Activated CD4-positive, alpha-beta T cell treated with anti-CD3 and anti-CD28 coated beads, Interleukin-2, amount 50 U/mL, for 24 hours (primary cell): ENCODE results near the gene MVP.
A peak's percentile ranks its signal among the peaks of the same experiment; 100 is the strongest.
"Not testable (repeated sequence)": the region's sequence is repeated elsewhere in the genome, so short reads cannot be mapped to it uniquely, and the experiment has no call there.

Experiments used
- DNase-seq, 2 donors: peaks; one replicate each; pipeline ENCODE4 v3.0.0-alpha.2; 2020; ENCODE audit warnings: low read depth in 1 of 2, low spot score in 1 of 2

The MVP gene

DNA sequence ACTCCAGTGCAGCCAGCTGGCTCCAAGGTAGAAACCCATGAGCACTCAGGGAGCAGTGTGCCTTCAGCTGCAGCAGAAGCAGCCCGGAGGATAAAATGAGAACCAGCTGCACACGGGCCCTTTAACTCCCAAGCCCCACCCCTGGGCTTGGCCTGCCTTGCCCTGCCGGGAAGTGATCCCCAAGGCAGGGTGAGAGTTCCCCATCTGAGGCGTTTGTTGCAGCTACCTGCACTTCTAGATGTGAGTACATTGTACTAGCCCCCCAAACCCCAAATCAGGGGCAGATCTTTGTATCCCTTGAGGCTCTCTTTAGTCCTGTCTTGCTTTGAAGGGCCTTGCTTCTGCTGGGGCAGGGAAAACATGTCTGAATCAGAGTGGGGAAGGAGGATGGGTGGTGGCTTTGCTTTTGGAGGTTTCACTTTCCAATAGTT, at the start of gene MVP:
Gene MVP, plus strand, starts transcription at position 192 of the 431 bp plus-strand sequence. CDS start 10,088 bp downstream, outside the sequence.
- no peak for DNase-seq

DNA sequence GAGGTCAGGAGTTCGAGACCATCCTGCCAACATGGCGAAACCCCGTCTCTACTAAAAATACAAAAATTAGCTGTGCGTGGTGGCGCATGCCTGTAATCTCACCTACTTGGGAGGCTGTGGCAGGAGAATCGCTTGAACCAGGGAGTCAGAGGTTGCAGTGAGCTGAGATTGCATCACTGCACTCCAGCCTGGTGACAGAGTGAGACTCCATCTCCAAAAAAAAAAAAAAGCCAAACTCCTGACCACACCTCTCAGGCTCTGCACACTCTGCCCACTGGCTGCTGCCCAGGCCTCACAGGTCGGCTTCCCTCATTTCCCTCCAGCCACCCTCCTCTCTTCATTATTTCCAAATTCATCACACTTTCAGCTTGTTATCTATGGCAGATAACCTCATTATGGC, 47.9 kb upstream of the MVP start:
- DNase-seq: not testable (repeated sequence)

DNA sequence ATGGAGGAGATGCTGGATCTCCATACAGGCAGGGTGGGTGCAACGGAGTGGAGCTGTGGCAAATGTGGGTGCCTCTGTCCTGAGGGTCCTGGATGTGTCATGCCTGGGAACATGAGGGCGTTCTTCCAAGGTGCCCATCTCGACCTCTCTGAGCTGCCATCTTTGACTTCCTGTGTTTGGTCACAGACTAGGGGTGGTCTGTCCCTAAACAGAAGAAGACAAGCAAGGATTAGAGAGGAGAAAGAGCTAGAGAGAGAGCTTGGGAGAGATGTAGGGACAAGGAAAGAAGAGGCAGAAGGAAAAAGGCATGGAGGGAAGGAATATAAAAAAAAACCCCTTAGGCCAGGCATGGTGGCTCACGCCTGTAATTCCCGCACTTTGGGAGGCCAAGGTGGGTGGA, 45.5 kb upstream of the MVP start:
- no peak for DNase-seq

DNA sequence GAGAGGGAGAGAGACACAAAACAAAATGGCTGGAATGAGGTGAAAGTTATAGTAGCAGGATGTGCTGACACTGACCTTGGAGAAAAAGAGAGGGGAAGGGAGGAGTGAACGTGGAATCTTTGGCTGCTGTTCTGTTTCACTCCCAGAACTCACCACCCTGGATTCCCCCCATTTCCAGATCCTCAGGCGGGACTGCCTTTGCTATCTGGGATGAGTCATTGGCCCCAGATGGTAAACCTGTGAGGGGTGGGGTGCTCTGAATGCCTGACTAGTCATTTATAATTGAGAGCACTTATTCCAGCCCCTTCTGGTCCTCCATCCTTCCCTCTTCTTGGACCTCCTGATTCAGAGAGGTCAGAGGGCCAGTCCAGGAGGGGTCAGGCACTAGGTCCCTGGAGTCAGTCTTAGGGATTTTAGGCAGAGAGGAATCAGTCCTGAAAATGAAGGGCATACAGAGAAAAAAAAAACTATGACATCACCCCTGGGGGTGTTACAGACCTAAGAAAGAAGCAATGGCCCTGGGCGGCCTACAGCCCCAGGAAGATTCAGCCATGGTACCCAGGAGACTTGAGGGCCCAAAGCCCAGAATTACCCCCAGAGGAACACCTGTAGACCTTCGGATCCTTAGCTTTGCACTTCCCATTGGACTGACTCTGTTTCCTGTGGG, 44.4 kb upstream of the MVP start:
- no peak for DNase-seq

DNA sequence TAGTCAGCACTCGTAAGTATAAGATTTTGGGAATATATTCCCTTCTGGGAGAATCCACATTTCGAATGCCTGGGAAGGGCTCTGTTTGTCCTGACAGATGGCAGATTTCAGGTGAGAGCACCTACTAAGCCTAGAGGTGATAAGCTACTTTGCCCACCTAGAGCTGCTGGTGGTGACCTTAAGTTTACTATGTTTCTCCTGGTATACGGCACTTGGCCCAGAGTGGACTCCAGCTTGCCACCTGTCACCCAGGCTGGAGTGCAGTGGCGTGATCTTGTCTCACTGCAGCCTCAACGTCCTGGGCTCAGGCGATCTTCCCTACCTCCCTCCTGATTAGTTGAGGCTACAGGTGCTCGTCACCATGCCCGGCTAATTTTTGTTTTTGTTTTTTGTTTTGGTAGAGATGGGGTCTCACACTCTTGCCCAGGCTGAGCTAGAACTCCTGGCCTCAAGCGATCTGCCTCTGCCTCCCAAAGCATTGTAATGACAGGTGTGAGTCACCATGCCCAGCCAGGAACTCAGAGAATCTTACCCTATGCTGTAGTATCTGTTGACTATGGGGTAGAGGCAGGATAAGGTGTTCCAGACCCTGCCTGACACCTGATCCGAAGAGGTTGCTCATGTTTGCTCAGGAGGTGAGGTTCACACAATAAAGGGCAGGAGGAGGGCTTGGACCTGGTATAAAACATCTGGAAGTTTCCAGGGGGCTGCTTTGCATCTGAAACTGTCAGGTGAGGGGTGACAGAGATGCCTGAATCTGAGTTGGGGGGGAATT, 42.5 kb upstream of the MVP start, which contains the start of gene ZG16:
Gene ZG16, plus strand, starts transcription at position 681 of the 775 bp plus-strand sequence. CDS start 1,011 bp downstream, outside the sequence.
- DNase-seq: no peak

DNA sequence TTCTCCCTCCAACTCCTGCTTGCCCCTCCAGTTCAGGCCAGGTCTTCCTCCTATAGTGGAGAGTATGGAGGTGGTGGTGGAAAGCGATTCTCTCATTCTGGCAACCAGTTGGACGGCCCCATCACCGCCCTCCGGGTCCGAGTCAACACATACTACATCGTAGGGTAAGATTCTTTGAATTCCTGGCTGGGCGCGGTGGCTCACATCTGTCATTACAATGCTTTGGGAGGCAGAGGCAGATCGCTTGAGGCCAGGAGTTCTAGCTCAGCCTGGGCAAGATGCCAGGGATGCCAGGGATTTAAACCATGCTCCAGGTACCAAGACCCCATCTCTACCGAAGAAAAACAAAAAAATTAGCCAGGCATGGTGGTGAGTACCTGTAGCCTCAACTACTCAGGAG, 40.8 kb upstream of the MVP start:
- no peak for DNase-seq

DNA sequence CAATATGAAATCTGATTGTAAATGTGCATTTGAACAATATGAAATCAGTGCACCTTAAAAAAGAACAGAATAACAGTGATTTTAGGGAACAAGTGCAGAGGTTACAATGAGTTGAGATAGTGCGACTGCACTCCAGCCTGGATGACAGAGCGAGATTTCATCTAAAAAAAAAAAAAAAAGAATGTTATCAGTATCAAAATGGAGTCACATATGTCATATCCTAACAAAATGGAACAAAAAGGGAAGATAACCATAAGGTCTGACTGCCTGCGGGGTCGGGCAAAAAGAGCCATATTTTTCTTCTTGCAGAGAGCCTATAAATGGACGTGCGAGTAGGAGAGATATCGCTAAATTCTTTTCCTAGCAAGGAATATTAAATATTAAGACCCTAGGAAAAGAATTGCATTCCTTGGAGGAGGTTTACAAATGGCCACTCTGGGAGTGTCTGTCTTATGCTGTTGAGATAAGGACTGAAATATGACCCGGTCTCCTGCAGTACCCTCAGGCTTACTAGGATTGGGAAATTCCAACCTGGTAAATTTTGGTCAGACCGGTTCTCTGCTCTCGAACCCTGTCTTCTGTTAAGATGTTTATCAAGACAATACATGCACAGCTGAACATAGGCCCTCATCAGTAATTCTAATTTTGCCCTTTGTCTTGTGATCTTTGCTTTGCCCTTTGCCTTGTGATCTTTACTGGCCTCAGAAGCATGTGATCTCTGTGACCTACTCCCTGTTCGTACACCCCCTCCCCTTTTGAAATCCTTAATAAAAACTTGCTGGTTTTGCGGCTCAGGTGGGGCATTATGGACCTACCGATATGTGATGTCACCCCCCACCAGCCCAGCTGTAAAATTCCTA, 36.9 kb upstream of the MVP start:
- not testable (repeated sequence) for DNase-seq

DNA sequence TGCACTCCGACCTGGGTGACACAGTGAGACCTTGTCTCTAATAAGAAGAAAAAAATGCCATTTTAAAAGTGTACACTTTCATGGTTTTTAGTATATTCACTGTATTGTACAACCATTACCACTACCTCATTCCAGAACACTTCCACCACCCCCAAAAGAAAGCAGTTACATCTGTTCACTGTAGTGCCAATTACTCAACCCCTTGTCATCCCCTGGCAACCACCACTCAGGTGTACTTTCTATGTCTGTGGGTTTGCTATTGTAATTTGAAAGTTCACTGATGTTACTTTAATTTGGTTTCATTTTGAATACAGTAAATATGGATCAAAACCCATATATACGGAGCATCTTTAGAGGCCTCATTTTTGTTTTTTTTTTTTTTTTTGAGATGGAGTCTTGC, 36.1 kb upstream of the MVP start:
- peak in 1 of 2 donors; percentile 37 for DNase-seq

DNA sequence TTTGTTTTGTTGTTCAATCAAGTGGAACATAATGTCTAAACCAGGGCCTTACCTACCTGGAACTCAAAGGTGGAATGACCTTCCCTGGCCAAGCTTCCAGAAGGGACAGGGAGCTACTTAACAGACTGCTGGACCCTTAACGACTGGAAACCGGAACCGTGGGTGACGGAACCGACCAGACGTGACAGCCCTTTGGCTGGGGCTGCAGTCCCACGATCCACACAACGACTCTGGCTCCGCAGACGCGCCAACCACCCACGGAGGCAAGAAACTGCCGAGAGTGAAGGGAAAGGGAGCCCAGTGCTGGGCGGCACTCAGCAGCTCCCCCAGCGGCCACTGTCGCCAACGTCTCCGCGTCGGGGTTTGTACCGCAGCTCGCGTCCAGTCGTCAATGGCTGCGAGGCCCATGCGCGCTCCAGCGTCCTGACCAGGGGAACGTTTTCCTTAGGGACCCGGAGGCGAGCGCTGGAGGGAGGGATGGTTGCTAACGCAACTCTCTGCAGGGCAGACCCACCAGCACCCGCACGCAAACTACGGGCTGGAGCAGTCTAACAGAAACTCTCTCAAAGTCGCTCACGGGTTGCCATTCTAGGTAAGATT, 35.3 kb upstream of the MVP start:
- DNase-seq: peak; percentile 50 to 54

DNA sequence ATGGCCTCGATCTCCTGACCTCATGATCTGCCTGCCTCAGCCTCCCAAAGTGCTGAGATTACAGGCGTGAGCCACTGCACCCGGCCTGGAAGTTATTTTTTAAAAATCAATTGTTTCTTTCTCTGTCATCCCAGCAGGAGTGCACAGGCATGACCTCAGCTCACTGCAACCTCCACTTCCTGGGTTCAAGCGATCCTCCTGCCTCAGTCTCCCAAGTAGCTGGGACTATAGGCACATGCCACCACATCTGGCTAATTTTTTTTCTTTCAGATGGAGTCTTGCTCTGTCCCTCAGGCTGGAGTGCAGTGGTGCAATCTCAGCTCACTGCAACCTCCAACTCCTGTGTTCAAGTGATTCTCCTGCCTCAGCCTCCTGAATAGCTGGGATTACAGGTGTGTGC, 33.1 kb upstream of the MVP start:
- not testable (repeated sequence) for DNase-seq

DNA sequence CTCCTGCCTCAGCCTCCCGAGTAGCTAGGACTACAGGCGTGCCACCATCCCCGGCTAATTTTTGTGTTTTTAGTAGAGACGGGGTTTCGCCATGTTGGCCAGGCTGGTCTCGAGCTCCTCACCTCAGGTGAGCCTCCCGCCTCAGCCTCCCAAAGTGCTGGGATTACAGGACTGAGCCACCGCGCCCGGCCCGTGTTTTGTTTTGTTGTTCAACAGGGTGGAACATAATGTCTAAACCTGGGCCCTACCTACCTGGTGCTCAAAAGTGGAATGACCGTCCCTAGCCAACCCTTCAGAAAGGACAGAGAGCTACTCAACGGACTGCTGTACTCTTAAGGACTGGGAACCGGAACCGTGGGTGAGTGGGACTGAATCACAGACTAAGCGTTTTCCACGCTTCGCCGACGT, 30.5 kb upstream of the MVP start:
- DNase-seq: no peak

DNA sequence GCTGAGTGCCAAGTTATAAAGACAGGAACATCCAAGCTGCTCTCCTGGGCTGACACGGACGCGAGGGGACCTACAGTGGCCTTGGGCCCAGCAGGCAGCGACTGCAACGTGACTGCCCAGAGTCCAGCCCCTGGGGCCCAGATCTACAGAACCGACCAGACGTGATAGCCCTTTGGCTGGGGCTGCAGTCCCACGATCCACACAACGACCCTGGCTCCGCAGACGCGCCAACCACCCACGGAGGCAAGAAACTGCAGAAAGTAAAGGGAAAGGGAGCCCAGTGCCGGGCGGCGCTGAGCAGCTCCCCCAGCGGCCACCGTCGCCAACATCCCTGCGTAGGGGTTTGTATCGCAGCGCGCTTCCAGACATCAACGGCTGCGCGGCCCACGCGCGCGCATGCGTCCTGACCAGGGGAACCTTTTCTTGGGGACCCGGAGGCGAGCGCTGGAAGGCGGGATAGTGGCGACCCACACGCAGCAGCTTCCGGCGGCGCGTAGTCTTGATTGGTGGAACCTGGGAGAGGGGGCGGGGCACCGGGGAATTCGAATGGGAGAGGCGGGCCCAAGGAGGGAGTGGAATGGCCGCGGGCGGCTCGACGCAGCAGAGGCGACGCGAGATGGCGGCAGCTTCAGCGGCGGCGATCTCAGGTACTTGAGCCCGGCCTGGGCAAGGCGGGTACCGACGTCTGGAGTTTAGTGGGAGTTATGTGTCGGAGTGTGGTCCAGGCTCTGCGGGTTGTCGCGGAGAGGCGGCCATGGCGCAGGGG, 29.9 kb upstream of the MVP start, which contains the start of gene KIF22:
Gene KIF22, plus strand, starts transcription at position 569 of the 766 bp plus-strand sequence. Its CDS starts 9 bp downstream, at position 578.
- peak; percentile 98 to 100 for DNase-seq

DNA sequence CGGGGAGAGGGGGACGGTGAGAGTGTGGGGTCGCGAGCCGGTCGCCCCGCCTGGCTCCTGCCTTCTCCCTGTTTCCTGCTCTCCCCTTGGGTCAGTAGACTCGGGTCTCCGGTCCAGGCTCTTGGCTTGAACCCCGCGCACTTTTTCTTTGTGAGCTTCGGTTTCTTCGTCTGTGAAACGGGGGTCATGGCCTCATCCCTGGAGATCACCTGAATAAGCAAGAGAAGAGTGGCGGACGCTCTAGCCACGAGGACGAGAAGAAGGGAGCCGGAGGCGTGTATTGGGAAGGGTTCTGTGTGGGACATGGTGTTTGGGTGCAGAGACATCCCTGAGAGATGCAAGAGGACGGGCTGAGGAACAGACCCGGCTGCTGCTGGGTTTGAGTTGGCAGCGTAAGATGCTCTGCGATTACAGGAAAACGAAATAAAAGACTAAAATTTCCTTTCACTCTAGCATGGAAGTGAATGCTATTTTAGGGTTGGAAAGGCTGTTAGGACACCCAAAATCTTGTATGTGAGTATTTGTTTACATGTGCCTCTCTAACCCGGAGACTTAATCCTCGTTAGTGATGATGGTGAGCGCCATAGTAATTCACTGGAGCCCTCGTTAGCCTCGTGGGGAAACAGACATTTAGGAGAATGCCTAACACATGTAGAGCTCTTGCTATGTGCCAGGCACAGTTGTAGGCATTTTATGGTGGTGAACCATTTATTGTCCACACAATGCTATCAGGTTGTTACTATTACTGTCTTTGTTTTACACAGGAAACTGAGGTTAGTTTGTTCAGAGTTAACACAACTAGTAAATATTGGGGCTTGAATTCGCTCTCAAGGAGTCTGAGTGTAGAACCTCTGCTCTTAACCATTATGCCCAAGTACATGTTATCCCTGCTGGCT, 29.1 kb upstream of the MVP start:
- no peak for DNase-seq

DNA sequence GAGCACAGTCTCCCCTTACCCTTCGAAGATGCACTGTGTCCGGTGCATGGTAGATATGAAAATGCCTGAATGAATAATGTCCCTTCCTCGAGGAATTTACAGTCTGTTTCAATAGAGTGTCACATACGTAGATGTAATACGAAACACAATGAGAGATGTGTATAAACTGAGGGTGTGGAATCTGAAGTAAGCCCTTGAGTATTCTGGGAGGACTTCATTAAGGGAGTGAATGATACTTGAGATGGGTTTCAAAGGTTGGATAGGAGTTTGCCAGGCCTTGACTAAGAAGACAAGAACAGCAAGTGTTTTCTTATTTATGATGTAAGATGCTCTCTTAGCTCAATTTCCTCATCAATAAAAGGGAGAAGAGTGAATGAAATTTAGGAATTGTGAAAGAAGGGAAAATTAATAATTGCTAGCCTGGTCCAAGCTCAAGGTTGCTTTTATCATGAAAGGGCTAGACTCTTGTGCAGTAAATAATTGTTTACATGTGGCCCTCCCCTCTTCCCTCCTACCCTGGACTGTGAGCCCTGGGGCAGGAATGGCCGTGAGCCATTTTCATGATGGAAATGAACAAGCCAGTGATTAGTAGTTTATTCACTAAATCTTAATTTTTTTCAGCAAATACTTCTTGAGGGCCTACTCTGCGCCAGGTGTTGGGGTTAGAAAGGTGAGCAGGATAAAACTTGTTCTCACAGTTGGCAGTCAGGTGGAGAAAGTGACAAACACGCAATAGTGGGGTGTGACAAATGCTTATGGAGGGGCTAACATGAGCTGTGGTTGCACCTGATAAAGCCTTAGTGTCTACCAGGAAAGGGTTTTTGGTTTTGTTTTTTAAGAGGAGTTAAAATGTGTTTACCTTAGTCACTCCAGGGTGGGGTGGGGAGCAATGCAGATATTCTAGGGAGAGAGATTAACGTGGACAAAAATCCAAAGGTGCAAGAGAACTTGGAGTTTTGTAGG, 28.1 kb upstream of the MVP start:
- no peak for DNase-seq

DNA sequence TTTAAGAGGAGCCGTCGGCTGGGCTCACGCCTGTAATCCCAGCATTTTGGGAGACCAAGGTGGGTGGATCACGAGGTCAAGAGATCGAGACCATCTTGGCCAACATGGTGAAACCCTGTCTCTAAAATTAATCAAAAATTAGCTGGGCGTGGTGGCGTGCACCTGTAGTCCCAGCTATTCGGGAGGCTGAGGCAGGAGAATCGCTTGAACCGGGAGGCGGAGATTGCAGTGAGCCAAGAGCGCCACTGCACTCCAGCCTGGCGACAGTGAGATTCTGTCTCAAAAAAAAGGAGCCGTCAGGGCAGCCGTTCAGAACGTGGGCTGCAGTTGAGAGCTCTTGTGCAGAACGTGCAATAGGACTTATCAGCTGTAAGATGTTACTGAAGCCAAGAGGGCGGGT, 27.1 kb upstream of the MVP start:
- DNase-seq: not testable (repeated sequence)

DNA sequence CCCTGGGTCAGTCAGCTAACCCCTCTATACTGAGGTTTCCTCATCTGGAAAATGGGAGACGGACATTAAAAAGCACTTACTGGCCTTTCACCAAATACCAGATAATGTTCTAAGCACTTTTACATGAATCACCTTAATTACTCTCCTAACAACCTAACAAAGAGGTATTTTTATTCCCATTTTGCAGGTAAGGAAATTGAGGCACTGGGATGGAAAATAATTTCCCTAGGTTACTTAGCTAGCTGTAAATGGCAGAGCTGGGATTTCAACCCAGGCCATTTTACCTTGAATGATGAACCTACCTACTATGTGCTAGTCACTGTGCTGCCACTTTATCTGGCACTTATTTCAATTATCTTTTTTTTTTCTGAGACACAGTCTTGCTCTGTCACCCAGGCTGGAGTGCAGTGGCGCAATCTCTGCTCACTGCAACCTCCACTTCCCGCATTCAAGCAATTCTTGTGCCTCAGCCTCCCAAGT, 26.0 kb upstream of the MVP start:
- no peak for DNase-seq

DNA sequence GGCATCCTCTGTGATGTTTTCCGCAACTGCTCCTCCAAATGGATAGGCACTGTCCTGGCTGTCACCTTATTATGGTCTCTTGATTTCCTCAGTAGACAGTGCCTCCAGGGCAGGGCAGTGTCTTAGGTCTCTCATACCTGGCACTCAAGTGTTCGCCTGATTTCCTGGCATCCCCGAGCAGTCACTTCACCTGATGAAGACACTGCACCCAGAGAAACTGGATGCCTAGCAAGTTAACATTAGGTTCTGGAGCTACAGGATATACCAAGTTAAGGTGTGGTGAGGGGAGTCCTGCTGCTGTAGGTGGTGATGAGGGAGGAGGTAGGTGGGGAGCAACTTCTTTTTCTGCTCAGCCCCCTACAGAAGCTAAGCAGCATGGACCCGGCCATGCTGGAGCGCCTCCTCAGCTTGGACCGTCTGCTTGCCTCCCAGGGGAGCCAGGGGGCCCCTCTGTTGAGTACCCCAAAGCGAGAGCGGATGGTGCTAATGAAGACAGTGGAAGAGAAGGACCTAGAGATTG, 17.8 kb upstream of the MVP start:
- no peak for DNase-seq

DNA sequence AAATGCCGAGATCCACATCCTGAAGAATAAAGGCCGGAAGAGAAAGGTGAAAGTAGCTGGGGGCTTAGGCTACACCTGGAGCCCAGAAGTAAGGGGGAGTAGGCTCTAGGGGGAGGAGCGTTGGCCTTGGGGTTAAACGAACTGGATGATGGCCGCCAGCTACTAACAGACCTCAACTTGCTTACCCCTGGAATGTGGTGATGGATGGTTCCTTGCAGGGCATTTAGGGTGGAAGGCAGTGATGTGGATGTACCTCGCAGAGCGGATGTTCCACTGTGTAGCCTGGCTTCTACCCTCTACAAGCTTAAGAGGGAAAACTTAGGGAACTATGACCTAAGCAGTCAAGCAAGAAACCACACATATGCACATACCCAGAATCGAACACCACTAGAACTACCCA, 16.2 kb upstream of the MVP start:
- DNase-seq: no peak
